H9 (cell line): ENCODE results near the gene MT1X. TPM values are rescaled to one million over a fixed set of nuclear protein-coding genes. Genes with fewer than 3 reads are reported as not detected.

ENCODE experiments used
- DNase-seq: peaks from one replicate; pipeline ENCODE4 v3.0.0-alpha.2; 2017
- H2AFZ ChIP-seq: one replicate; pipeline ENCODE4 v1.6.1; 2013; ENCODE audit warnings: mild to moderate bottlenecking, low read length, control low read depth, moderate library complexity
- H2AK5ac ChIP-seq: 2 replicates; pipeline ENCODE4 v1.6.1; 2013; ENCODE audit warnings: low read length, control low read depth, mixed read lengths; ENCODE audit not compliant: insufficient read length
- H2BK120ac ChIP-seq: one replicate; pipeline ENCODE4 v1.6.1; 2013; ENCODE audit warnings: low read depth, mild to moderate bottlenecking, low read length, control low read depth, inconsistent platforms; ENCODE audit not compliant: poor library complexity, severe bottlenecking
- H2BK12ac ChIP-seq: 2 replicates; pipeline ENCODE4 v1.6.1; 2013; ENCODE audit warnings: low read length, control low read depth, mixed read lengths, low read depth; ENCODE audit not compliant: insufficient read length
- H2BK15ac ChIP-seq: 2 replicates; pipeline ENCODE4 v1.6.1; 2013; ENCODE audit warnings: low read depth, low read length, control low read depth
- H2BK20ac ChIP-seq: one replicate; pipeline ENCODE4 v1.6.1; 2013; ENCODE audit warnings: low read depth, mild to moderate bottlenecking, low read length, control low read depth, inconsistent platforms; ENCODE audit not compliant: poor library complexity, severe bottlenecking
- H2BK5ac ChIP-seq: 2 replicates; pipeline ENCODE4 v1.6.1; 2013; ENCODE audit warnings: low read length, control low read depth, mixed read lengths; ENCODE audit not compliant: insufficient read length
- H3K14ac ChIP-seq: 2 replicates; pipeline ENCODE4 v1.6.1; 2013; ENCODE audit warnings: low read length, control low read depth; ENCODE audit not compliant: insufficient read depth
- H3K18ac ChIP-seq: 2 replicates; pipeline ENCODE4 v1.6.1; 2013; ENCODE audit warnings: low read depth, mild to moderate bottlenecking, mixed read lengths, low read length, control low read depth; ENCODE audit not compliant: insufficient read length
- H3K23ac ChIP-seq: 2 replicates; pipeline ENCODE4 v1.6.1; 2013; ENCODE audit warnings: low read length, control low read depth, mixed read lengths, low read depth; ENCODE audit not compliant: insufficient read length
- H3K23me2 ChIP-seq: 2 replicates; pipeline ENCODE4 v1.6.1; 2013; ENCODE audit warnings: low read depth, mild to moderate bottlenecking, mixed read lengths, low read length, control low read depth; ENCODE audit not compliant: insufficient read length, poor library complexity, severe bottlenecking
- H3K27ac ChIP-seq: 2 replicates; pipeline ENCODE4 v1.5.1; 2013; ENCODE audit warnings: low read length, control low read depth, mixed read lengths, low read depth; ENCODE audit not compliant: insufficient read length
- H3K27me3 ChIP-seq: 2 replicates; pipeline ENCODE4 v1.6.1; 2013; ENCODE audit warnings: low read length, control low read depth, inconsistent platforms; ENCODE audit not compliant: insufficient read depth
- H3K4ac ChIP-seq: 2 replicates; pipeline ENCODE4 v1.6.1; 2013; ENCODE audit warnings: low read depth, mild to moderate bottlenecking, control low read depth, inconsistent platforms, low read length, moderate library complexity
- H3K4me1 ChIP-seq: 2 replicates; pipeline ENCODE4 v1.6.1; 2013; ENCODE audit warnings: low read length, control low read depth, inconsistent platforms; ENCODE audit not compliant: insufficient read depth
- H3K4me2 ChIP-seq: 2 replicates; pipeline ENCODE4 v1.6.1; 2013; ENCODE audit warnings: low read length, control low read depth, mixed read lengths; ENCODE audit not compliant: insufficient read length, insufficient read depth
- H3K56ac ChIP-seq: 2 replicates; pipeline ENCODE4 v1.6.1; 2013; ENCODE audit warnings: low read depth, mild to moderate bottlenecking, mixed read lengths, low read length, control low read depth; ENCODE audit not compliant: insufficient read length
- H3K79me1 ChIP-seq: 2 replicates; pipeline ENCODE4 v1.6.1; 2013; ENCODE audit warnings: low read depth, mild to moderate bottlenecking, moderate library complexity, low read length, control low read depth, inconsistent platforms; ENCODE audit not compliant: insufficient read depth, poor library complexity, severe bottlenecking
- H3K79me2 ChIP-seq: 2 replicates; pipeline ENCODE4 v1.6.1; 2013; ENCODE audit warnings: low read length, control low read depth, inconsistent platforms; ENCODE audit not compliant: insufficient read depth
- H3K9ac ChIP-seq: 2 replicates; pipeline ENCODE4 v1.6.1; 2013; ENCODE audit warnings: low read length, control low read depth, mixed read lengths; ENCODE audit not compliant: insufficient read length; ENCODE audit errors: extremely low read depth
- H3K9me3 ChIP-seq: one replicate; pipeline ENCODE4 v1.6.1; 2013; ENCODE audit warnings: low read depth, low read length, inconsistent platforms; ENCODE audit not compliant: control insufficient read depth
- H3T11ph ChIP-seq: one replicate; pipeline ENCODE4 v1.6.1; 2013; ENCODE audit warnings: mild to moderate bottlenecking, low read length, control low read depth, inconsistent platforms
- H4K20me1 ChIP-seq: one replicate; pipeline ENCODE4 v1.6.1; 2013; ENCODE audit not compliant: control insufficient read depth, insufficient read length, insufficient read depth
- H4K5ac ChIP-seq: 2 replicates; pipeline ENCODE4 v1.6.1; 2013; ENCODE audit warnings: low read depth, mild to moderate bottlenecking, mixed read lengths, low read length, control low read depth; ENCODE audit not compliant: insufficient read length
- H4K8ac ChIP-seq: replicated peaks from 2 replicates; pipeline ENCODE4 v1.6.1; 2013; ENCODE audit warnings: low read length, control low read depth, mixed read lengths, low read depth; ENCODE audit not compliant: insufficient read length
- H4K91ac ChIP-seq: 2 replicates; pipeline ENCODE4 v1.6.1; 2013; ENCODE audit warnings: low read depth, mild to moderate bottlenecking, moderate library complexity, mixed read lengths, low read length, control low read depth; ENCODE audit not compliant: insufficient read length
- H3K27ac Mint-ChIP-seq, 3 experiments: 2 replicates in 2 of 3; 3 replicates in 1 of 3; pipeline ENCODE4 v1.8.0; 2020 to 2021; ENCODE audit warnings: mixed read lengths in 3 of 3, mild to moderate bottlenecking in 1 of 3, moderate library complexity in 1 of 3
- H3K27me3 Mint-ChIP-seq: 2 replicates; pipeline ENCODE4 v1.8.0; 2021; ENCODE audit warnings: low read depth, mild to moderate bottlenecking, moderate library complexity, mixed read lengths
- H3K36me3 Mint-ChIP-seq, 3 experiments: 2 replicates in 2 of 3; 3 replicates in 1 of 3; pipeline ENCODE4 v1.8.0; 2020 to 2021; ENCODE audit warnings: low read depth in 3 of 3, mixed read lengths in 3 of 3; ENCODE audit not compliant: insufficient read depth in 1 of 3
- H3K4me1 Mint-ChIP-seq, 2 experiments: 2 replicates each; pipeline ENCODE4 v1.8.0; 2020; ENCODE audit warnings: mixed read lengths in 2 of 2
- H3K4me3 Mint-ChIP-seq, 2 experiments: 2 replicates in 1 of 2; 3 replicates in 1 of 2; pipeline ENCODE4 v1.8.0; 2020 to 2021; ENCODE audit warnings: mild to moderate bottlenecking in 2 of 2, mixed read lengths in 2 of 2, moderate library complexity in 1 of 2
- H3K9me3 Mint-ChIP-seq, 2 experiments: 2 replicates in 1 of 2; 3 replicates in 1 of 2; pipeline ENCODE4 v1.8.0; 2020; ENCODE audit warnings: mild to moderate bottlenecking in 2 of 2, mixed read lengths in 2 of 2, moderate library complexity in 1 of 2
- WGBS: extraction: QIAGEN DNeasy Blood & Tissue Kit; methylation state at CpG from one replicate; pipeline ENCODE4 v1.1.7; 2013; ENCODE audit warnings: missing lambda C conversion rate, low lambda C conversion rate, mixed read lengths; ENCODE audit not compliant: insufficient read length; ENCODE audit errors: extremely low coverage; 5-methylcytosine and 5-hydroxymethylcytosine counted together
- total RNA-seq: library from RNA; stranded (reverse); gene quantifications from 2 replicates; pipeline ENCODE4 v1.2.1, GENCODE V29; 2021
- TF ChIP-seq, protein P1 (sequence below): fragments of 200-600 bp; sonication (generic); conservative IDR thresholded peaks from 3 replicates; pipeline ENCODE4 v1.8.0; 2021; ENCODE audit warnings: antibody characterized with exemption, mild to moderate bottlenecking

Gene MT1X
- total RNA-seq, 1 experiment from 2014 or later = 32.1 TPM

DNA sequence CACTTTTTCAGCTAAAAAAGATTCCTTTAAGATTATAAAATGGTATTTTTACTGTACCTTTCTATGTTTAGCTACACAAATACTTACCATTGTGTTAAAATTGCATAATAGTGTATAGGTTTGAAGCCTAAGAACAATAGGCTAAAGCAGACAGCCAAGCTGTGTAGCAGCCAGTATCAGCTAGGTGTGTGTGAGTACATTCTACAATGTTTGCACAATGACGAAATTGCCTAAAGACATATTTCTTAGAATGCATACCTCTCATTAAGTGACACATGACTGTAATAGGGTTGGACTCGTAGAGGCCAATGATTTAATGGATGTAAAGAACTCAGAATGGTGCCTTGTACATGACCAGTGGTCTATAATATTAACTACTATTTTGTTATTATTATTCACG is 32.5 kb upstream of the MT1X start:
- Histone ChIP-seq H3K4ac (no peak overlapping the region), H3K14ac (no peak overlapping the region), H3K79me1 (no peaks in the 10 kb centered on the region), H2BK120ac (no peak overlapping the region), H3K4me2 (no peak overlapping the region), H3K9me3 (no peaks in the 10 kb centered on the region), H3K79me2 (no peaks in the 10 kb centered on the region), H3K23me2 (no peaks in the 10 kb centered on the region), H3K27ac (no peak overlapping the region), H2BK5ac (no peak overlapping the region), H3K4me1 (no peaks in the 10 kb centered on the region), H4K91ac (no peak overlapping the region), H3K27me3 (peaks cover 26% of the 10 kb centered on the region; the same call in 1 of the 2 replicates), H3K18ac (no peak overlapping the region), H4K5ac (no peak overlapping the region), H2AK5ac (no peak overlapping the region), H4K20me1 (no peaks in the 10 kb centered on the region), H2BK20ac (no peak overlapping the region), H2BK15ac (no peak overlapping the region), H3T11ph (no peak overlapping the region), H3K9ac (no peak overlapping the region), H3K23ac (no peak overlapping the region), H2BK12ac (no peak overlapping the region), H4K8ac (no peak overlapping the region), H3K56ac (no peak overlapping the region), H2AFZ (no peak overlapping the region)
- Mint-ChIP-seq H3K36me3 (no peaks in the 10 kb centered on the region), H3K4me3 (no peak overlapping the region), H3K4me1 (peaks cover 2 to 12% of the 10 kb centered on the region in 2 experiments; a peak in 2 of 4 replicates), H3K9me3 (no peaks in the 10 kb centered on the region), H3K27ac (no peak overlapping the region), H3K27me3 (peaks cover 89% of the 10 kb centered on the region)
- no CpG with 5 or more reads among the region's 3 CpGs for WGBS
- TF ChIP-seq, protein P1, sequence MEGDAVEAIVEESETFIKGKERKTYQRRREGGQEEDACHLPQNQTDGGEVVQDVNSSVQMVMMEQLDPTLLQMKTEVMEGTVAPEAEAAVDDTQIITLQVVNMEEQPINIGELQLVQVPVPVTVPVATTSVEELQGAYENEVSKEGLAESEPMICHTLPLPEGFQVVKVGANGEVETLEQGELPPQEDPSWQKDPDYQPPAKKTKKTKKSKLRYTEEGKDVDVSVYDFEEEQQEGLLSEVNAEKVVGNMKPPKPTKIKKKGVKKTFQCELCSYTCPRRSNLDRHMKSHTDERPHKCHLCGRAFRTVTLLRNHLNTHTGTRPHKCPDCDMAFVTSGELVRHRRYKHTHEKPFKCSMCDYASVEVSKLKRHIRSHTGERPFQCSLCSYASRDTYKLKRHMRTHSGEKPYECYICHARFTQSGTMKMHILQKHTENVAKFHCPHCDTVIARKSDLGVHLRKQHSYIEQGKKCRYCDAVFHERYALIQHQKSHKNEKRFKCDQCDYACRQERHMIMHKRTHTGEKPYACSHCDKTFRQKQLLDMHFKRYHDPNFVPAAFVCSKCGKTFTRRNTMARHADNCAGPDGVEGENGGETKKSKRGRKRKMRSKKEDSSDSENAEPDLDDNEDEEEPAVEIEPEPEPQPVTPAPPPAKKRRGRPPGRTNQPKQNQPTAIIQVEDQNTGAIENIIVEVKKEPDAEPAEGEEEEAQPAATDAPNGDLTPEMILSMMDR = no peak
- no peak for DNase-seq
